Lung (tissue), 12 donors: ENCODE measurements around the gene TNNT2. TPM values are rescaled to one million over a fixed set of nuclear protein-coding genes. Genes with fewer than 3 reads are reported as not detected.

Experiments
- ATAC-seq: fragments of 200-7000 bp; cut with Tn5 transposase; one replicate; pipeline ENCODE4 v1.9.1; 2020; ENCODE audit warnings: moderate number of reproducible peaks; ENCODE audit not compliant: insufficient read depth, low FRiP score
- DNase-seq, 3 donors: peaks; one replicate each; pipeline ENCODE4 v3.0.0-alpha.2; 2013 to 2017
- H3K27ac ChIP-seq, 2 donors: one replicate each; pipeline ENCODE4 v1.5.1; 2013; ENCODE audit warnings: mild to moderate bottlenecking in 2 of 2, moderate library complexity in 2 of 2, control low read depth in 1 of 2, inconsistent platforms in 1 of 2, low read depth in 1 of 2, low read length in 1 of 2
- H3K27me3 ChIP-seq, 3 donors: one replicate each; pipeline ENCODE4 v1.5.1; 2013; ENCODE audit warnings: low read length in 2 of 3; ENCODE audit not compliant: control insufficient read depth in 3 of 3, insufficient read depth in 3 of 3
- H3K36me3 ChIP-seq, 4 donors: one replicate each; pipeline ENCODE4 v1.5.1; 2013; ENCODE audit warnings: low read length in 4 of 4, mild to moderate bottlenecking in 1 of 4, moderate library complexity in 1 of 4; ENCODE audit not compliant: control insufficient read depth in 4 of 4, insufficient read depth in 4 of 4
- H3K4me1 ChIP-seq, 5 donors: one replicate each; pipeline ENCODE4 v1.5.1; 2013; ENCODE audit warnings: low read length in 5 of 5, mild to moderate bottlenecking in 2 of 5, moderate library complexity in 1 of 5; ENCODE audit not compliant: control insufficient read depth in 5 of 5, insufficient read depth in 5 of 5
- H3K4me3 ChIP-seq: one replicate; pipeline ENCODE4 v1.5.1; 2013; ENCODE audit warnings: mild to moderate bottlenecking, control low read depth, moderate library complexity
- H3K9ac ChIP-seq, 2 donors: one replicate each; pipeline ENCODE4 v1.5.1; 2013; ENCODE audit warnings: low read length in 2 of 2, control low read depth in 1 of 2; ENCODE audit not compliant: insufficient read depth in 1 of 2
- H3K9me3 ChIP-seq, 4 donors: one replicate each; pipeline ENCODE4 v1.5.1; 2013; ENCODE audit warnings: low read length in 3 of 4, mild to moderate bottlenecking in 1 of 4, moderate library complexity in 1 of 4; ENCODE audit not compliant: control insufficient read depth in 4 of 4, insufficient read depth in 3 of 4
- WGBS, 2 donors: extraction: QIAGEN DNeasy Blood & Tissue Kit; methylation state at CpG; one replicate each; pipeline ENCODE4 v1.1.7; 2013; 5-methylcytosine and 5-hydroxymethylcytosine counted together
- polyA plus RNA-seq, 2 donors: library from polyadenylated mRNA; stranded (reverse); fragments of 200-250 nt; gene quantifications; one replicate each; pipeline ENCODE4 v1.2.1, GENCODE V29; 2013
- total RNA-seq, 2 donors: library from RNA; depleted of rRNA in 1 of 2; stranded (reverse); fragments of >200 nt in 1 of 2; gene quantifications; one replicate each; pipeline ENCODE4 v1.2.1, GENCODE V29; 2014 to 2021
- TF ChIP-seq, protein P1 (sequence below): IDR thresholded peaks from 2 replicates; pipeline ENCODE4 v1.5.1; 2012; ENCODE audit warnings: mild to moderate bottlenecking; ENCODE audit errors: control extremely low read depth, extremely low read depth
- donor health status: control.
- donor health status: control.
- donor health status: Bipolar disorder and iron deficiency.
- donor health status: healthy.
- donor health status: DM: yes; HTN: yes; CAD: no.

TNNT2 gene
- total and polyA plus RNA-seq, 4 donors = 2.0 to 10.4 (median 5.4) TPM

- H3K36me3 ChIP-seq = no peaks in the 10 kb centered on the region
- H3K9ac ChIP-seq = no peak overlapping the region
- no peak overlapping the region for H3K27ac ChIP-seq
- ATAC-seq (no peak), DNase-seq (no peak)
- H3K9me3 ChIP-seq = no peaks in the 10 kb centered on the region
- H3K4me1 ChIP-seq = peaks cover 0 to 16% (median 7%) of the 10 kb centered on the region in 5 donors
- 66 to 77% methylated on average over 11 of the region's 11 CpGs for WGBS, 2 donors
- no peak overlapping the region for H3K4me3 ChIP-seq
- TF ChIP-seq, protein P1, sequence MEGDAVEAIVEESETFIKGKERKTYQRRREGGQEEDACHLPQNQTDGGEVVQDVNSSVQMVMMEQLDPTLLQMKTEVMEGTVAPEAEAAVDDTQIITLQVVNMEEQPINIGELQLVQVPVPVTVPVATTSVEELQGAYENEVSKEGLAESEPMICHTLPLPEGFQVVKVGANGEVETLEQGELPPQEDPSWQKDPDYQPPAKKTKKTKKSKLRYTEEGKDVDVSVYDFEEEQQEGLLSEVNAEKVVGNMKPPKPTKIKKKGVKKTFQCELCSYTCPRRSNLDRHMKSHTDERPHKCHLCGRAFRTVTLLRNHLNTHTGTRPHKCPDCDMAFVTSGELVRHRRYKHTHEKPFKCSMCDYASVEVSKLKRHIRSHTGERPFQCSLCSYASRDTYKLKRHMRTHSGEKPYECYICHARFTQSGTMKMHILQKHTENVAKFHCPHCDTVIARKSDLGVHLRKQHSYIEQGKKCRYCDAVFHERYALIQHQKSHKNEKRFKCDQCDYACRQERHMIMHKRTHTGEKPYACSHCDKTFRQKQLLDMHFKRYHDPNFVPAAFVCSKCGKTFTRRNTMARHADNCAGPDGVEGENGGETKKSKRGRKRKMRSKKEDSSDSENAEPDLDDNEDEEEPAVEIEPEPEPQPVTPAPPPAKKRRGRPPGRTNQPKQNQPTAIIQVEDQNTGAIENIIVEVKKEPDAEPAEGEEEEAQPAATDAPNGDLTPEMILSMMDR = no peak
- H3K27me3 ChIP-seq = no peaks in the 10 kb centered on the region
These were observed 42.9 kb downstream of the TNNT2 start for GRCh38 chr1:201334325-201335173.

GRCh38 chr1:201332616-201333335 is 44.7 kb downstream of the TNNT2 start:
- H3K36me3 ChIP-seq = no peaks in the 10 kb centered on the region
- no peak overlapping the region for H3K27ac ChIP-seq
- H3K9ac ChIP-seq = no peak overlapping the region
- no peak for DNase-seq
- TF ChIP-seq, protein P1 = no peak
- ATAC-seq = no peak
- WGBS, 2 donors = 95 to 97% methylated on average over 10 of the region's 10 CpGs
- peaks cover 0 to 24% (median 7%) of the 10 kb centered on the region in 5 donors for H3K4me1 ChIP-seq
- no peaks in the 10 kb centered on the region for H3K27me3 ChIP-seq
- no peaks in the 10 kb centered on the region for H3K9me3 ChIP-seq
- H3K4me3 ChIP-seq = no peak overlapping the region

DNA sequence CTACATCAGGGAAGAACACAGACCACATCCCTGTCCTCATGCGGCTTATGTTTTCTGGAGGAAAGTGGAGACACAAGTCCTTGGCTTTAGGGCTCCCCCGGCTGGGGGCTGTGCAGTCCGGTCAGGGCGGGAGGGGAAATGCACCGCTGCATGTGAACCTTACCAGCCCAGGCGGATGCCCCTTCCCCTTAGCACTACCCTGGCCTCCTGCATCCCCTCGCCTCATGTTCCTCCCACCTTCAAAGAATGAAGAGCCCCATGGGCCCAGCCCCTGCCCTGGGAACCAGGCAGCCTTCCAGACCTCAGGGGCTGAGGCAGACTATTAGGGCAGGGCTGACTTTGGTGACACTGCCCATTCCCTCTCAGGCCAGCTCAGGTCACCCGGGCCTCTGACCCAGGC is 45.5 kb downstream of the TNNT2 start:
- no peaks in the 10 kb centered on the region for H3K27me3 ChIP-seq
- no peak for DNase-seq
- TF ChIP-seq, protein P1 = no peak
- peaks cover 0 to 4% (median 0%) of the 10 kb centered on the region in 4 donors for H3K9me3 ChIP-seq
- no peak for ATAC-seq
- H3K27ac ChIP-seq = no peak overlapping the region
- H3K4me1 ChIP-seq = peaks cover 0 to 24% (median 7%) of the 10 kb centered on the region in 5 donors
- no peaks in the 10 kb centered on the region for H3K36me3 ChIP-seq
- 92 to 94% methylated on average over 8 of the region's 8 CpGs for WGBS, 2 donors
- H3K4me3 ChIP-seq = no peak overlapping the region
- no peak overlapping the region for H3K9ac ChIP-seq
